AG08396 (cell line): Measurements from ENCODE around the gene ASF1B.
"Not testable (repeated sequence)": the region's sequence is repeated elsewhere in the genome, so short reads cannot be mapped to it uniquely, and the experiment has no call there.

Source experiments
- DNase-seq: peaks from one replicate; pipeline ENCODE4 v3.0.0; 2012; ENCODE audit warnings: low spot score, mixed read lengths

ASF1B gene

DNA sequence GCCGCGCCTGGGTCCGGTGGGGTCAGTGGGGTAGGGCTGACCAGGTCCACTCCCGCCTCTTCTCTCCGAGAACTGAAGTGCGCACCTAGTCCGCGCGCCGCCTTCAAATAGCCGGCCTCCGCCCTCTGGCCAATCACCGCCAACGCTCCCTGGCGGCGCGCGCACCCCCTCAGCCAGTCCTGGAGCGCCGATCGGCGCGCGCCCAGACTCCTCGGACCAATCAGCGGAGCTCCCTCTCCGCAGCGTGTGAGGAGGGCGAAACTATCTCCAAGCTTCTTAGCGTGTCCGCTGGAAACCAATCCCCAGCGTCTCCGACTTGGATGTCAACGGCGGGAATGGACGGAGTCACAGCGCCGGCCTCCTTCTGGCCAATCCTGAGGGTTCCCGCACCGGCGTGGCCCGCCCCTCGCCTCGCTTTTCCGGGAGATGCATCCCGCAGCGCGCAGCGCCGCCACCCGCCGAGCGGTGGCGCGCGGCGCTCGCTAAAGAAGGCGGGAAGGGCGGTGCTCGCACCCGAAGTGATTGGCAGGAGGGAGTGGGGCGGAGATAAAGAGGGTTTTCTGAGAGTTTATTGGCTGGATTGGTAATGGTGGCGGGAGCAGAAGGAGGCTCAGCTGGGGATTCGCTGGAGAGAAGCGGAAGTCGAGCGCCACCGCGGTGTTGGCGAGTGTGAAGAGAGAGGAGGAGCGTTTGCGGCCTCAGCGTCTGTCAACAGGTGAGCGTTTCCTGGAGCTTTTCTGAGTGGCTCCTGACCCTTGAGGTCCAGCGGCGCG lies at the start of gene ASF1B:
Gene ASF1B, minus strand, starts transcription at position 81 of the 773 bp plus-strand sequence. CDS start 133 bp downstream, outside the sequence.
- DNase-seq: peak; percentile 99

DNA sequence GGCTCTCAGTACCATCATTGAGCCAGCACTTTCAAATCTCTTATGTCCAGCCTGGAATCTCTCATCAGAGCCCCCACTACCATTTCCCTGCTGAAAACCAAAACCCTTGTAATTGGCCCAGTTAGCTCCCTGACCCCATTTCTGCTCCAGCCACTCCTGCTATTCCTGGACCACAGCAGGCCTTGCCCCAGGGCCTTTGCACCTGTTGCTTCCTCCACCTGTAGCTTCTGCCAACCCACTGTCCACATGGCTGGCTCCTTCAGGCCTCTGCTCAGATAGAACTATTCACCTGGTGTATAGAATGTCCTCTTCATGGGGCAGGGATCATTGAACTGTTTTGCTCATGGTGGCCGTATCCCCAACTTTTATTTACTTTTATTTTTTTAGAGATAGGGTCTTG lies 49.3 kb upstream of the ASF1B start:
- DNase-seq: not testable (repeated sequence)

DNA sequence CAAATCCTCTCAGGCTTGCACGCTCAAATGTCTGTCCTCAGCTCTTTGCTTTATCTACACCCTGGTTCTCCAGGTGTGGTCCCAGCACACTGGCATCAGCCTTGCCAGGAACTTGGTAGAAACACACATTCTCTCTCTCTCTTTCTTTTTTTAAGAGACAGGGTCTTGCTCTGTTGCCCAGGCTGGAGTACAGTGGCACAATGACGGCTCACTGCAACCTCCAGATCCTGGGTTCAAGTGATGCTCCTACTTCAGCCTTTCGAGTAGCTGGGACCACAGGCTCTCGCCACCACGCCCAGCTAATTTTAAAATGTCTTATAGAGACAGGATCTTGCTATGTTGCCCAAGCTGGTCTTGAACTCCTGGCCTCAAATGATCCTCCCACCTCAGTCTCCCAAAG lies 48.8 kb upstream of the ASF1B start:
- no peak for DNase-seq

DNA sequence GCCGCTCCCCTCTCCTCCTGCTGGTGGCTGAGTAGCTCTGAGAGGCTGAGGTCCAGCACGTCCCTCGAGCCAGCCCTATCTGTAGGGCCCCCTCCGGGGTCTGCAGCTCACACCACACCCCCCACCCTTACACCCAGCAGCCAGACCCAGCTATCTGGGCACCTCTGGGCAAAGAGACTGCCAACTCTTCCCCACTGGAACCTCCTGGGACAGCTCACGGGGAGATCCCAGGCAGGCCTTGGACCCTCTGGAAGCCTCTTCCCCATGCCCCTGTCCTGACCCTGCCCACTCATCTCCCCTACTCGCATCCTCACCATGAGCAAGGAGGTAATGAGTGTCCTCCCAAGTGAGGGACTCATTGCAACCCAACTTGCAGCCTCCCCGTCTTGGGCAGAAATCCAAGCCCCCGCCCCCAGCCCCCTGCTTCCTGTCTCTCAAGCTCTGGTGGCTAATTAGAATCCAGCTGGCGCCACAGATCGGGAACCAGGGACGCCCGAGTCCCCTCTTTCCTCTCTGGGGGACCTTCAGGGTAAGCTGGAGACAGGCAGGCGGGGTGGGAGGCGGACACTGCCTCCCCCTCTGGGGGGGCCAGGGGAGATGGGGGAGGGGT lies 47.5 kb upstream of the ASF1B start:
- no peak for DNase-seq

DNA sequence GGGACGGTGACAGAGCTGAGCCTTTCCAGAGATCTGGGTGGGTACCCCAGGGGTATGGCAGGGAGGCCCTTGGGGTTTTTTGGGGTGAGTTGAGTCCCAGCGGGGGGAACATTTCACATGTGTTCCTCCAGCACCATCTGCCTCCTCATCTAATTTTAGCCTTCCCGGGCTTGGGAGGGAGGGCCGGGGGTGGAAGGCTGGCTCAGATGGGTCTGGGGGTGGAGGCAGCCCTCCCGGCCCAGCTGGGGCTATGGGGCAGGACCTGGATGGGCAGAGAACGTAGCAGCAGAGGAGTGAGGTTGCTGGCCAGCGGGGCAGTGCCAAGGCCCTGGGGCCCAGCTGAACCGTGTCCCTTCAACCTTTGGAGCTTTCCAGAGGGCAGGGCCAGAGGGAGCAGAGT lies 46.1 kb upstream of the ASF1B start:
- DNase-seq: peak; percentile 11

DNA sequence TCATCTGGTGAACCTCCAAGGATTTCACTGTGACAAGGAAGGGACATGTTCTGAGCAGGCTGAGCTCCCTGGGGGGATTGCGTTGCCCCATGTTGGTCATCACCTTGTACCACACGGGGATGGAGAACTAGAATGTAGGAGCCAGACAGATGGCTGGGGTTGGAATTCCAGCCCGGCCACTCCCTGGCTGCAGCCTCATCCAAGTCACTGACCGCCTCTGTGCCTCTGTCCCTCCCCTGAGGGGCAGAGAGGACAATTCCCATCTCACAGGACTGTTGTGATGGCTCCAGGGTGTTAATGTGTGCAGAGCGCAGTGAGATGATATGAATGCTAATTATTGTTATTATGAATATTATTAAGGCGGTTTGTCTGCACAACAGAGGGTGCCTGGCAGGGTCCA lies 45.5 kb upstream of the ASF1B start:
- DNase-seq: peak; percentile 7

DNA sequence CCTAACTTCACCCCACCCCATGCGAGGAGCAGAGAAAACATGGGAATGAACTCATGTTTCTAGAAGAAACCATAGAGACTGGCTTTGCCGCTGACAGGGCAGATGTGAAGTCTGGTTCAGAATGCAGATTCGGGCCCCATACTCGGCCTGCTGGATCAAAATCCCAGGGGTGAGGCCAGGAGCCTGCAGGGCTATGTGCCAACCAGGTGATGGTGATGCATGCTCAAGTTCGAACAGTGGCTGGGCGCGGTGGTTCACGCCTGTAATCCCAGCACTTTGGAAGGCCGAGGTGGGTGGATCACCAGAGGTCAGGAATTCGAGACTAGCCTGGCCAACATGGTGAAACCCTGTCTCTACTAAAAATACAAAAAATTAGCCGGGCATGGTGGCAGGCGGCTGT lies 44.8 kb upstream of the ASF1B start:
- DNase-seq: not testable (repeated sequence)

DNA sequence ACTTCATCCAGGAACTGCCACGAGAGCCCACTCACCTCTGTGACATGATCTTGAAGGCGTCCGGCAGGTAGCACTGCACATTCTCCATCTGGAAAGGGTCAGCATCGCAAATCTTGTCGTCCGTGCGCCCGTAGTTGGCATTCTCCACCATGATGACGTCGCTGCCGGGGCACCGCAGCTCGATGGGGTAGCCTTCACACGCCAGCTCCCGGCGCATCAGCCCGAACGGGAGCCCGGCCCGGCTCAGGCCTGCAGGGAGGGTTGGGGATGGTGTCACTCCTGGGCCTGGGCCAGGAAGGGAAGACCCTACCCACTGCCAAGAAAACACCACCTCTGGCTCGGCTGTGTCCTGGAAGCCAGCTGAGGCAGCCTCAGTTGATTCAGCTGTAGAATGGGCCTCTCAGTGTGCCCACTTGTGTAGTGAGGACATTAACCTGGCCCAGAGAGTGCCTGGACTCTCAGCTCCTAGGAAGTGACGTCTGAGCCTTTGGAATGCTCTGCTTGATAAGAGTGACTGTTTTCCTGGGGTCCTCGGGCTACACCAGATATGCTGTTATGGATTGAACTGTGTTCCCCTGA lies 41.2 kb upstream of the ASF1B start:
- DNase-seq: no peak

DNA sequence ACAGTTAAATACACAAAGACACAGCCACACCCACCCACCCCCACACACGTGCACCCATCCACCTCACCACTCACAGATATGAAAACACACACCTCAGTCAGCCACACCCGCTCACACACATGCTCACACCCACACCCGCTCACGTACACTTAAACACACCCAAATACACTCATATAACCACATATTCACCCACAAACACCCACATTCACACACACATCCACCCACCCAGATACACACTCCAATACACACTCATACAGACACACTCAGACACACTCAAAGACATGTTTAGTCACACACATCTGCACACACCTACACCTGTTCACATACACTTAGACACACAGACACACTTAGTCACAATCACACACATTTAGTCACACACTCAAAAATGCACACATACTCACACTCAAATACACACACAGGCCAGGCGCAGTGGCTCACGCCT lies 39.0 kb upstream of the ASF1B start:
- no peak for DNase-seq

DNA sequence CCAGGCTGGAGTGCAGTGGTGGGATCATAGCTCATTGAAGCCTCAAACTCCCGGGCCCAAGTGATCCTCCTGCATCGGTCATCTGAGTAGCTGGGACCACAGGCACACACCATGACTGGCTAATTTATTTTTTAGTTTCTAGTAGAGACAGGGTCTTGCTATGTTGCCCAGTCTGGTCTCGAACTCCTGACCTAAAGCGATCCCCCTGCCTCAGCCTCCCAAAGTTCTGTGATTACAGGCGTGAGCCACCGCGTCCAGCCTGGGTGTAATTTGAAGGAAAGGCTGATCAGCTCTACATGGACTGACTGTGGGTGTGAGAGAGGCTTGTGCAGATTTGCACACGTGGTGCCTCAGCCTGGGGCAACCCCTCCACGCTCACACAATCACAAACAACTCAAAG lies 38.5 kb upstream of the ASF1B start:
- DNase-seq: no peak

DNA sequence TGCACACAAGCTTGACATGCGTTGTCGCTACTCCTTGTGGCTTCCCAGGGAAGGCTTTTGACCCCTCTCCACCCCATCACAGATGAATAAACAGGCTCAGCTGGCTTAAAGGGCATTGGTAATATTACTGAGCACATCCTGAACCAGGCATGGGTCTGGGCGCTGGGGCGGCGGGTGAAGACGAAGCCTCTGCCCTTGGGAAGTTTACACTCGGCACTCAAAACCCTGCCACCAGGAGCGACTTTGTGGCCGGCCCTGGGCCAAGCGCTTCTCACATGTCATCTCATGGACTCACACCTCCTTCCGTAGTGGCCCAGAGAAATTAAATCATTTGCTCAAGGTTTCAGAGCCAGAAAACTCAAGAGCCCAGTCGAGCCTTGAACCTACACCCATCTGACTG lies 32.6 kb upstream of the ASF1B start:
- no peak for DNase-seq

DNA sequence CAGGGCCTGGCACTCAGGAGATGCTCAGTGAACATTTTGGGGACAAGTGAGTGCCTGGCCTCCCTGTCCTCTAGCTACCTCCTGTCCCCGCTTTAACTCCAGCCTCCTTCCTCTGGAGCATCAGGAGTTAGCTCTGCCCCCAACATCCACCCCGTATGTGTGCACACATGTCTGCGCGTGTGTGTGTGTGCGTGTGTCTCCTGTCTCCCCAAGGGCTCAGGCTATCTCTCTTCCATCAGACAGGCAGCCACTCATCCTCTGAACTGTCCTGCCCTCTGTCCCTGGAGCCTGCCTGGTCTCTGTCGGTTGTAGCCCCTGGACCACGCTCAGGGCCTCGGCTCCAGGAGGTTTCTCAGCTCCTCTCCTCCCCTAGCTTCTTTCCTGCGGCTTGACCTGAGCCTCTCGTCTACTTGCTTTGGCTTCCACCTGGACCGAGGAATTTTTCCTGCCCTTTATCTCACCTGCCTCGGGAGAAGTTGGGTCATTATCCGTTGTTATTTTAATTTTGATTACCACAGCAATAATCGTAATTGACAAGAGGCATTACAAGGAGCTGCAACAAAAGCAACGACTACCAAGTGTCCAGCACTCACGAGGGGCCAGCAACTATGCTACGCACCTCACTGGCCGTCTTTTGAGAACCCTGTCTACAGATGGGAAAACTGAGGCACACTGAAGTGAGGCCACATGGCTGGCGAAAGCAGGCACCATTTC lies 32.0 kb upstream of the ASF1B start:
- DNase-seq: no peak

DNA sequence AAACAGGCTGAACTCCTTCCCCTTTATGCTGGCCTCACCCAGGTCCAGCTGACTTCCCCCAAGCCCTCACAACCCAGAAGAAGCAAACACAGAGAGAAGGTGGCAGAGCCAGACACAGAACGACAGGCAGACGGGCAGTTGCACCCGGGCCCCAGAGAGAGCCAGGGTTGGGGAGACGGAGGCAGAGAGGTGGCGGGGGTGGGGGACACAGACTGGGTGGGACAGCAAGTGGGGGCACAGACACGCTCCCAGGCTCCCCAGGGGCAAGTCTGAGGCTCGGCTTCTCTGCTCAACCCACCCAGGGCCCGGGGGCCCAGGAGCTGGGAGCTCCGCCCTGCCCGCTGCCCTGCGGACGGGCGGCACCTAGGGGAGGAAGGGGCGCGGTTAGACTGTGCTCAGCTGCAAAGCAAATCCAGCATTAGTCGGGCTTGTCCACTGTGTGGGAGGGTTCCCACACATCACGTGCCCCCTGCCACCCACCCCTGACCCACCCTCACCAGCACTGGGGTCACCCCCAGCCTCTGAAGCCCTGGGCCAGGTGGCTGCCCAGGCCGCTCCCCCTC lies 31.3 kb upstream of the ASF1B start:
- DNase-seq: no peak

DNA sequence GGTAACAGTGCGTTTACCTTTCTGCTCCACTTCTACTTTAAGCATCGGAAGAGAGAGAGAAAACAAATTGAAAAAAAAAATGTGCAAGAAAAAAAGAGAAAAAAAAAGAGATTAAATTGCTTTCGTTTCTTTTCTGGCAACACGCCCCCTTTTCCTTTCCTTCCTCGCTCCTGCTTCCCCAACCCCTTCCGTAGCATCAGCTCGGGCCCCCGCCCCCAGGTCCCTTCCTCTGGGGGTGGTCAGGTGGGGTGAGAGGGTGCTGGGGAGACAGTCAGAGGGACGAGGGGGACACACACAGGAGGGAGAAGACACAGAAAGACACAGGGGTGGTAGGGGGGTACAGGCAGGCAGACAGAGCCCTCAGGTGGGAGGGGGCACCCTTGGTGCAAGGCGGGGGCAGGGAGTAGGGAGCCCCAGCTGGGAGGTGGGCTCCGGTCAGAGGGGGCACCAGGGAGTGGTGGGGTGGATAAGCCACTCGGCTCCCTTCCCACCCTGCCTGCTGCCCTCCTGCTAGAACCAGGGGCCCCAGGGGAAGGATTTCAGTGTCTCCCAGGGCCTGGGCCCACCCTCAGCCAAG lies 30.7 kb upstream of the ASF1B start:
- DNase-seq: no peak

DNA sequence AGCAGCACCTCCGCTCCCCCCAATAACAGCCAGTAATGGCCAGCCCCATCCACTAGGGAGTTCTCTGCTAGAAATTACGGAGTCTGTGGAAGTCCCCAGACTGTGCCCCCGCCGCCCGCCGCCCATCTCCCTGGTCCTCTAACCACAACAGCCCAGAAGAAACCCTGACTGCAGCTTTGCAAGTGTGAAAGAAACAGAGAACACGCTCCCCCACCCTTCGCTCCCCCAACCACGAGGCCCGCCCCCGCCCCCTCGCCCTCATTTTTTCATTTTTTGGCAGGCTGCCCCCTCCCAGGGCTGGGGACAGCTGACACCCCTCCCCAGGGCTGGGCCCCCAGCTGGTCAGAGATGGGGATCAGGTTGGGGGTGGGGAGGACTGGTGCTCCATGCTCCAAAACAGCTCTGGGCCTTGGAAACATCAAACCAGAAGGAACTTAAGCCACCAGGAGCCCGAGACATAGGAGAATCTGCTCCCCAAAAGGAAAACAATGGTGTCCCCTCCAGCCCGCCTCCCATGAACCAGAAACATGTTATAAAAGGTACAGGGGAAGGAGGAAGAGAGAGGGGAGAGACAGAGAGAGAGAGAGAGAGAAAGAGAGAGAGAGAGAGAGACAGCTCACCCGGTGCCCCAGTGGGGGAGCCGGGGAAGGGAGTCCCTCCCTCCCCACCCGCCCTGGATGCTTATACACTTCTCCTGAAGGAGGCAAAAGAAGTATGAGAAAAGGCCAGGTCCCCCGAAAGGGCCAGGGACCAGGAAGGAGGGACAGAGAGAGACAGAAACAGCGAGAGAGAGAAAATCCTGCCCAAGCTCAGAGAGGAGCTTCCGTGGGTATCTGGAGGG lies 29.8 kb upstream of the ASF1B start:
- DNase-seq: no peak

DNA sequence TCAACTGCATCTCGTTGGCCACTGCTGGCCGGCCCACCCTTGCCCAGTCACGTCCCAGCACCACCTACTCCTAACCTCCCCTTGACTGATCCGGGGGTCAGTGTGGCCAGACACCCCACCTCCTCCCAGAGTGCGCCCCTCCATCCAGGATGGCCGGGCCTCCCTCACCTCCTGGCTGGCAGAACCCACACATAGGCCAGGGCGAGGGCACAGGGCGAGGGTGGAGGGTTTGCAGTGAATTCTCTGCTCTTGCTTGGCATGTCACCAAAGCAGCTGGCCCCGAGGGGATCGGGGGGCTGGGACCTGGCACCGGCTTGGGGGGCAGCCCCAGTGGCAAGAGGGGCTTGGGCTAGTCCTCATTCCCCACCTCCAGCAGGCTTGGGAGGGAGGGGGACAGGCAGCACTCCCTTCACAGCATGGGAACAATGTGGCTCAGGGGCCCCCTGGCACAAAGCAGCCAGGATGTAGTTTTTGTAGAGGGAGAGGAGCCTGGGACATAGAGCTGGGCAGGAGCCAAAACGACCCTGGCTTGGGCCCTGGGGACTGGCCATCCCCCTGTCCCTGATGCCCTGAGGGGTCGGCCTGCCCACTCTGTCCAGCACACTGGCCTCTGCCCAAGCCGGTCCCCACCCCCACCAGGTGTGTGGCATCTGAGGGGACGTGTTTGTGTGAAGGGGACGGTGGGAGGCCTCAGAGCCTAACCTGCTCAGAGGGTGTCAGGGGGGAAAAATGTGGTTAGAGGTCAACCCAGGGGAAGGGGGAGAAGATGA lies 28.5 kb upstream of the ASF1B start:
- DNase-seq: no peak

DNA sequence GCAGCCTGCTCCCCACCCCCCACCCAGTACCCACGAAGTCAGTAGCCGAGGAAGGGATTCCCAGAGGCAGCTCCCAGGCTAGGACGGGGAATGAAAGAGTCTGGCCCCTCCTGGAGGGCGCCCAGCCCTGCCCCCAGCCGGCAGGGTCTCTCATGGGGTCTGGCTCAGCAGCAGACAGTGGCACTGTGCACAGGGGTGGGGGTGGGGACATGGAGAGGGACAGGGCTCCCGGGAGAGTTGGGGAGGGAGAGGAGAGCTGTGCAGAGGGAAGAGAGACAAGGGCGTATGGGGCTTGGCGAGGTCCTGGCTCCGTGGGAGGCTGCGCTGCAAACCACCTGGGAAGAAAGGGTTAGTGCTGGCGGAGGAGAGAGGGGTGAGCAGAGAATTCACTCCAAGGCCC lies 27.7 kb upstream of the ASF1B start:
- no peak for DNase-seq

DNA sequence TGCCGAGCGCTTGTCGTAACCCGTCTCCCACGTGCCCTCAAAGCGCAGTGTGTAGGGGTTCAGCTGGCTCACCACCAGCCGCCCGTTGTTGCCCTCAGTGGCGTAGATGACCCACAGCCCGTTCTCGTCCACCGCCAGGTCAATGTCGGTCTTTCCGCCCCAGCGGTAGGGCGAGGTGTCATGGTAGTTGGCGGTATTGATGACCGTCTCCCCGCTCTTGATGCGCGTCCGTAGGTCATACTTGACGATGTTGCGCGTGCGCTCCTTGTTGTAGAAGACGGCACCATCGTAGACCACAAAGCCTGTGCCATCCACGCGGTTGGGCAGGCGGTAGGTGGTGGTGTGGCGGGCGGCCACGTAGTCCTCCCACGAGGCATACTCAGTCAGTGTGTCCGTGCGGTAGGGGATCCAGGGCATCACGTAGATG lies 26.5 kb upstream of the ASF1B start:
- no peak for DNase-seq

DNA sequence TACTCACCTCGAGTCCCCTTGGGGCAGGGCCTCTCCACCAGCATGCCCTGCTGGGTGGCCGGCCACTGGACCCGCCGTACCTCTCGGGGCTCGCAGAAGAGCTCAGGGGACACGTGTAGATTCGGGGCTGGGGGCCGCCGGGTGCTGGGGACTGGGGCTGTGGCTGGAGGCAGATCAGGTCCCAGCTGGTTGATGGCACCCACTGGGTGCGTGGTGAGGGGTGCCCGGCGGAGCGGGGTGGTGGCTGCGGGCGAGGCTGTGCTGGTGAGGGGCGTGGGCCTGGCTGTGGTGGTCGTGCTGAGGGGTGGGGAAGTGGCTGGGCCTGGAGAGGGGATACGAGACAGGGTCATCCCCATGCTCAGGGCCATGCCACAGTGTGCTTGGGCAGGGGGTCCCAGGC lies 24.9 kb upstream of the ASF1B start:
- no peak for DNase-seq

DNA sequence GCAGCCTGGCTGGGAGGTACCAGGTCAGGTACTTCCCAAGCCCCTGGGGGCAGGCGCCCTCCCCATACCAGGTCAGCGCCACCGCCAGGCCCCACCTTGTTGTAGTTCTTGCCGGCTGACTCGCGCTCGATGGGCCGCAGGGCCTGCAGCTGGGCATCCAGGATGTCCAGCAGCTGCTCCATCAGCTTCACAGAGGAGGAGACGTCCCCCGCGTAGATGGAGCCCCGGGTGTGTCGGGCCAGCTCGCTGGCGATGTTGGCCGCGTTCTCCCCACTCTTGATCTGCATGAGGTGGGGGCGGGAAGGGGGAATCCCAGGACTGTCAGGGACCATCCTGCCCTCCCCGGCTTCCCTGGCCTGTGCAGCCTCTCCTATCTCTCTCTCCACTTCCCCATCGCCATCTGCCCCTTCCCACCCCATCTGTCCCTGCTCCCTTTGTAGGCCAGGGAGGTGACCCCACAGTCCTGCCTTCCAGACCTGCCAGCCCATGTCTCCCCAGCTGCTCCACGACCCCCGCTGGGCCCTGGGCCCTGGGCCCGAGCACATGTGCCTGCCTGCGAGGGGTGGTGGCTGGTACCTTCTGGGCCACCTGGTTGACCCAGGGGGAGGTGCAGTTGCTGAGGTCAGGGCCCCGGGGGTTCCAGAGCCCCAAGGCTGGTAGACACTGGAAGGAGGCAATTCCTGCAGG lies 23.8 kb upstream of the ASF1B start:
- no peak for DNase-seq
